Measurements from ENCODE around the gene DMP1. TPM values are rescaled to one million over a fixed set of nuclear protein-coding genes. Genes with fewer than 3 reads are reported as not detected.

Gene DMP1
- not detected for polyA plus RNA-seq (ENCODE audit: insufficient read depth in 1 of 5, insufficient read length in 5 of 5, low replicate concordance in 1 of 5)
- long read RNA-seq, donor 1, result 0 reads
- long read RNA-seq, donor 2, result 0 reads
- long read RNA-seq, donor 3, result 0 reads
- long read RNA-seq, donor 4, result 0 reads
- long read RNA-seq, donor 5, result 0 reads
- long read RNA-seq, donor 6, result 0 reads
- long read RNA-seq, donor 7, result 0 reads
- long read RNA-seq, donor 8, result 0 reads

GRCh38 chr4:87649980-87650379 lies at the start of gene DMP1:
Gene DMP1 (plus strand): TSS chr4:87650280. CDS start chr4:87656493, 6,213 bp downstream.
- DNase-seq, result no peak

DNA sequence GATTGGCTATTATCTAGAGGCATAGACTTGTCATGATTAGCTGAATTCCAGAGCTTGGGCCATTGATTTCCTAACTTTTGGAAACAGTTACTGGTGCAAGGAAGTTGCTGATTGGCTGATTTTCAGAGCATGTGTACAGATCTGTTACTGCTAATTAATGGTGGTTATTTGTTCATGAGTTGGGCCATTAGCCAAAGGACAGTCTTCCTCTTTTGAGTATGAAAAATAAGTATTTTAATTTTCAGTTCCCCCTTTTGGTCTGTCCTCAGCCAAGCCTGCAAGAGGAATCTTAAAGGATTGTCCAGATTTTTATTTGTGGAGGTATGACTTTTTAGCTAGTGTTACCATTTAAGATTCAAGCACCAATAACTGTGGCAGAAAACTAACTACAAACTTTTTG lies 48.7 kb upstream of the DMP1 start:
- no peak for DNase-seq

DNA sequence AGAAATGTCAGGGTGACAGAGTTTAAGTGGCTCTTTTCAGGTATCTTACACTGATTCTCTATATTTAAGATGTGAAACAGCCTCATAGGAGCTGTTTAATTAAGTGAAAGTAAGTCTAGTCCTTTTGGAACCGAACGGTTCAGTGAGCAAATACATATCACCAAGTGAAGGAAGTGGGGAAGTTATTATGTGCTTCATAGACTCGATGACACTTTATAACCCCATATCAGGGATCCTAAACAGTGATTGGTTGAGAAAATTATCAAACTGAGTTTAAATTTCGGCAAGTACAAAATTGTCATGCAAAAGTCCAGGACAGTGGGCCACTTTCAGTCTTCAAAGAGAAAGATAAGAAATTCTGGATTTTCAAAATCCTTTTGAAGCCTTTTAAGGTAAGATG lies 41.9 kb upstream of the DMP1 start, which contains the start of gene DSPP:
Gene DSPP (plus strand): TSS at position 301 of the 400 bp plus-strand sequence. CDS start 2,380 bp downstream, outside the sequence.
- DNase-seq, result no peak

DNA sequence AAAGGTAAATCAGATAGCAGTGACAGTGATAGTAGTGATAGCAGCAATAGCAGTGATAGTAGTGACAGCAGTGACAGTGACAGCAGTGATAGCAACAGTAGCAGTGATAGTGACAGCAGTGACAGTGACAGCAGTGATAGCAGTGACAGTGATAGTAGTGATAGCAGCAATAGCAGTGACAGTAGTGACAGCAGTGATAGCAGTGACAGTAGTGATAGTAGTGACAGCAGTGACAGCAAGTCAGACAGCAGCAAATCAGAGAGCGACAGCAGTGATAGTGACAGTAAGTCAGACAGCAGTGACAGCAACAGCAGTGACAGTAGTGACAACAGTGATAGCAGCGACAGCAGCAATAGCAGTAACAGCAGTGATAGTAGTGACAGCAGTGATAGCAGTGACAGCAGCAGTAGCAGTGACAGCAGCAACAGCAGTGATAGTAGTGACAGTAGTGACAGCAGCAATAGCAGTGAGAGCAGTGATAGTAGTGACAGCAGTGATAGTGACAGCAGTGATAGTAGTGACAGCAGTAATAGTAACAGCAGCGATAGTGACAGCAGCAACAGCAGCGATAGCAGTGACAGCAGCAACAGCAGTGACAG lies 35.7 kb upstream of the DMP1 start:
- no peak for DNase-seq

- no peak for DNase-seq
Observed at GRCh38 chr4:87616268-87616667, 33.8 kb upstream of the DMP1 start.

DNA sequence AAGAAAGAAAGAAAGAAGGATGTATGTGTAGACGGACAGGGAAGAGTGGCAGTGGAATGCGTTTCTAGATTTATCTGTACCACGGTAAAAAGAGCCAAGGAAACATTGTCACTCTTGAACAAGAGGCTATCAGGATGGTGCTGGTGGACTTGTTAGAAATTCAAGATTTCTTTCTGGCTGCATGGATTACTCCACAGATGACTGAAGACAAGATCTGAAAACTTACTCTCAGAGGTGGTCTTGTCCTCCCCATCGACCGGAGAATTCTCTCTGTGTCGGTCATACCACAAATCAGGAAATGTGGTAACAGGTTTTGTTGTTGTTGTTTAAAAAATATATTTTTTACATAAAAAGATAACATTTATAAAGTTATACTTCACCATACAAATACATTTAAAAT lies 30.0 kb upstream of the DMP1 start:
- DNase-seq, result no peak

DNA sequence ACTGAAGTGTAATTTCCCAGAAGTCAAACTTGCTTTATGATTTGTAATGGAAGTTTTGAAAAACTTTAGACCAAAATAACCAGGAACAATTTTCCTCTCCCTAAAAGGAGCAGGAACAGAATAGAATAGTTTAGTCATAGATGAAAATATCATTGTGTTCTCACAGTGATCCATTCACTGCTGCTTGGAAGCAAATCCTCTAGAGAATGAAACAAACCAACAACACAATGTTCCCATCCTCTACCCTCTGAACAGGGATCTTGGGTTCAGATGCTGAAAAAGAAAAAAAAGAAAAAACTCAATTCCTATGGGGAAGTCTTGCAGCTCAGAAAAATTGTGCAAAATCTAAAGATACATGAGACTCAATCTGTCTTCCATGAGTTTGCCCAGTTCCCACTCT lies 29.6 kb upstream of the DMP1 start:
- no peak for DNase-seq

GRCh38 chr4:87622303-87622702 lies 27.8 kb upstream of the DMP1 start:
- DNase-seq, result no peak

DNA sequence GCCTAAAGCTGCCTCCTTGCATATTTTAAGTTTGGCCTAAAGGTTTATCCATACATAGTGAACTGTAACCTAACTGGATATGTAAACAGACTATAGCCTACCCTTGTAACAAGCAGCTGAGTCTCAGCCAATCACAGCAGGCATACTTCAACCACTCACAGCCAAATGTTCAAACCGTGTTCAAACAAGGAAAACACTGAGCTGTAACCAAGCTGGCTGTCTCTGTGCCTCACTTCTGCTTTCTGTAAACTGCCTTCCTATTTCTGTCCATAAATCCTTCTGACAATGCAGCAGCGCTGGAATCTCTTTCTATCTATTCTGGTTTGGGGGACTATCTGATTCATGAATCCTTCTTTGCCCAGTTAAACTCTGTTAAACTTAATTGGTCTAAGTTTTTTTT lies 25.4 kb upstream of the DMP1 start:
- DNase-seq, result no peak

DNA sequence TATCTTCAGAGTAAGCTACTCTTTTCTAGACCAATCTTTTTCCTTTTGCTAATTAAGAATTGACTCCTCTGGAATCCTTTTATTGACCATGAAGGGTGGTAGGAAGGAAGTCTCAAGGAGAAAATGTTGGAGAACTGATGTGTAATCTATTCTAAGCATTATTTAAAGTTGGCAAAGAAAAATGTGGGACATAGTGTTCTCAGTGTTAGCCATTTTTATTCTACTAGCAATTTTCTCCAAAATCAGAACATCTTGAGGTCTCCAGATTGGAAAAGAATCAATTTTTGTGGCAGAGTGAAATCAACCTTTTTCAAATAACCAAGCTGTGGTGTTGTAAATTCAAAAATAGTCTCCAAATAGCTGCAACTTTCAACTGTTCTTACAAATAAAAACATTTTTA lies 18.4 kb upstream of the DMP1 start:
- DNase-seq, result no peak

DNA sequence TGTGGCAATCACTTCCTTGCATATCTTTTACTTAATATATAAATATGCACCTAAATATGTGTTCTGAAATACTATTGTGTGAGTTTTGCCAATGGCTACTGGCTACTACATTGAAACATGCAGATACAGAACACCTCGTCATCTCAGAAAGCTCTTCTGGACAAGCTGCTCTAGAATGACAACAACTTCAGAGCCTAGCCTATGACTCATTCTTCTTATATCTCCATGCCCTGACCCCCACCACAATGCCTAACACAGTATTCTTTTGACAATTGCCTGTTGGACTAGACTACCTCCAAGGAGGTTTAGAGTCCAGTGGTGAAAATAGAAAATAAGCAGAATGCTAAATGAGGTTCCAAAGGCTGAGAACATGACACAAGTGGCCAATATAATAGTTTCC lies 17.6 kb upstream of the DMP1 start:
- DNase-seq, result no peak

- DNase-seq, result peak; percentile 53 to 67
Observed at GRCh38 chr4:87633243-87633642, 16.8 kb upstream of the DMP1 start.

GRCh38 chr4:87644286-87644685 lies 5.8 kb upstream of the DMP1 start:
- no peak for DNase-seq

- no peak for DNase-seq
Observed at GRCh38 chr4:87650938-87651337, 858 bp downstream of the DMP1 start.

DNA sequence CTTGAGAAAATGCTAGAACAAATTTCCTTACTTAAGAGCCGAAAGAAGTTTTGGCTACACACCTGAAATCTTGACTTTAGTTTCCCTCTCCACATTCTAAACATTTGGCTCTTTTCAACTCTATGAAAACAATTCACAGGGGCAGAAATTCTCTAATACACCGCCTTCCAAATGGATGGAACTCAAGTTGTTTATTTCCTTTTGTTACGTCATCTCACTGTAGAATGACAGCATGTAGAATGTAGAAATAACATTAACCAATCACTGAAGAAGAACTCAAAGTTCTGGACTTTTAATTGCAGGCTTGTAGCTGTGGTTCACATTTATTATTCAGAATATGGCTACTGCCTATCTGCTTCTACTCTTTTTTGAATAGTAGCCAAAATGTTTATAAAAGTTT lies 1.9 kb downstream of the DMP1 start:
- DNase-seq, result no peak

- DNase-seq, result no peak
Observed at GRCh38 chr4:87654487-87655044, 4.5 kb downstream of the DMP1 start.

GRCh38 chr4:87657525-87657924 lies 7.4 kb downstream of the DMP1 start:
- DNase-seq, result no peak

- no peak for DNase-seq
Observed at GRCh38 chr4:87659247-87659931, 9.3 kb downstream of the DMP1 start.

DNA sequence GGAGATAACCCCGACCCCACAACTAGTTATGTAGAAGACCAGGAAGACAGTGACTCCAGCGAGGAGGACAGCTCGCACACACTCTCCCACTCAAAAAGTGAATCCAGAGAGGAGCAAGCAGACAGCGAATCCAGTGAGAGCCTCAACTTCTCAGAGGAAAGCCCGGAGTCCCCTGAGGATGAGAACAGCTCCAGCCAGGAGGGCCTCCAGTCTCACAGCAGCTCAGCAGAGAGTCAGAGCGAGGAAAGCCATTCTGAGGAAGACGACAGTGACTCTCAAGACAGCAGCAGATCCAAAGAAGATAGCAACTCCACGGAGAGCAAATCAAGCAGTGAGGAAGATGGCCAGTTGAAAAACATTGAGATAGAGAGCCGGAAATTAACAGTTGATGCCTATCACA lies 12.8 kb downstream of the DMP1 start:
- no peak for DNase-seq

GRCh38 chr4:87669373-87669772 lies 19.3 kb downstream of the DMP1 start:
- no peak for DNase-seq

DNA sequence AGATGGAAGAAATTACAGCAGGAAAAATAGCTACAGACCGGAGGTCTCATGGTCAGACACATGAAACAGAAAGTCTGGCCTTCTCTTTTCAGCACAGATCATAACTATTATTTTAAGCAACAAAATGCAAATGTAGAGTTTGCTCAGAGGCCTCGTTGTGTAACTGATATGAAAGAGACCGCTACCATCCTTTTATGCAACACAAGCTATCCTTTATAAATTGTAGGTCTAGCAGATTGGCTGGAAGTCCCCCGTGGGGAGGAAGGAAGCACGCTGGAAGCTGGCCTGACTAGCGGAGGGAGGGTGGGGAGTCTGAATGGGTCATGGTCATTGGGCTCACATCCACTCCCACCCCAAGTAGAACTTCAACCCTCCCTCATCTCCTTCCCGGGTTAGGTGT lies 27.7 kb downstream of the DMP1 start:
- no peak for DNase-seq

GRCh38 chr4:87679449-87680169 lies 29.5 kb downstream of the DMP1 start:
- peak in 1 of 2 donors; percentile 46 for DNase-seq

All from right lung (tissue), 10 donors.